K562 (cell line): ENCODE data around the gene FAM120AOS. TPM values are rescaled to one million over a fixed set of nuclear protein-coding genes. Genes with fewer than 3 reads are reported as not detected.

ENCODE experiments used
- HMG20B ChIP-seq: fragments of 250-450 bp; sonication (Bioruptor Pico); IDR thresholded peaks from 2 replicates; pipeline ENCODE4 v1.5.0; 2021; ENCODE audit warnings: mild to moderate bottlenecking
- NFE2 ChIP-seq: IDR thresholded peaks from 2 replicates; pipeline ENCODE4 v1.6.1; 2014; ENCODE audit warnings: antibody characterized with exemption, low read depth
- POLR3A ChIP-seq: IDR thresholded peaks from 2 replicates; pipeline ENCODE4 v1.6.1; 2011; ENCODE audit warnings: borderline replicate concordance, mild to moderate bottlenecking, moderate library complexity; ENCODE audit not compliant: insufficient read length, insufficient read depth; ENCODE audit errors: extremely low read depth
- RAD51 ChIP-seq: fragments of 450-650 bp; IDR thresholded peaks from 2 replicates; pipeline ENCODE4 v1.7.1; 2016; ENCODE audit warnings: low read depth, mild to moderate bottlenecking, borderline replicate concordance
- RBM39 ChIP-seq: fragments of 200-400 bp; formaldehyde crosslinking; optimal IDR thresholded peaks from 2 replicates; pipeline ENCODE3; 2018; ENCODE audit warnings: low read depth, low read length
- STAT5A ChIP-seq: IDR thresholded peaks from 2 replicates; pipeline ENCODE4 v1.6.1; 2012; ENCODE audit warnings: low read length, inconsistent platforms, borderline replicate concordance
- WHSC1 ChIP-seq: IDR thresholded peaks from one replicate; pipeline ENCODE4 v1.6.1; 2012; ENCODE audit warnings: low read length, control low read depth, inconsistent platforms
- YY1 ChIP-seq, 3 experiments: IDR thresholded peaks; 2 replicates each; pipeline ENCODE4 v1.6.1; 2011; ENCODE audit warnings: low read length in 2 of 3, mild to moderate bottlenecking in 2 of 3, moderate library complexity in 2 of 3, borderline replicate concordance in 1 of 3, control low read depth in 1 of 3, low read depth in 1 of 3; ENCODE audit not compliant: insufficient read depth in 3 of 3, insufficient replicate concordance in 2 of 3, control insufficient read depth in 1 of 3, insufficient read length in 1 of 3; ENCODE audit errors: extremely low read depth in 1 of 3
- ZNF224 ChIP-seq: sonication (generic); formaldehyde crosslinking; IDR thresholded peaks from 2 replicates; pipeline ENCODE4 v1.8.0; 2022; ENCODE audit warnings: mild to moderate bottlenecking, missing genetic modification reagents
- polyA plus RNA-seq, 8 experiments: library from polyadenylated mRNA; depleted of rRNA in 4 of 8; stranded (reverse) in 5 of 8; unstranded in 3 of 8; fragments of >200 nt; fragmentation: Nextera tagmentation in 2 of 8; fragmentation: Illumina TruSeq in 1 of 8; extraction: Ambion mirVana in 2 of 8; extraction: Trizol in 1 of 8; gene quantifications; 2 replicates each; pipeline versions ENCODE4 v1.2.1 to v1.2.3, GENCODE V29; 2011 to 2014; ENCODE audit warnings: inconsistent platforms in 1 of 8, missing spikeins in 1 of 8
- total RNA-seq, 7 experiments: library from RNA; depleted of rRNA in 6 of 7; stranded (reverse); fragments of >200 nt in 6 of 7; fragmentation: Illumina TruSeq in 2 of 7; extraction: Trizol in 2 of 7; gene quantifications; 2 replicates each; pipeline versions ENCODE4 v1.2.1 to v1.2.3, GENCODE V29; 2011 to 2021; ENCODE audit warnings: low replicate concordance in 1 of 7
- TF ChIP-seq, protein P1 (sequence below): sonication (generic); formaldehyde crosslinking; IDR thresholded peaks from 2 replicates; pipeline ENCODE4 v1.8.1; 2023; ENCODE audit warnings: mild to moderate bottlenecking, missing genetic modification reagents, moderate library complexity
- TF ChIP-seq, protein P2 (sequence below): fragments of 250-450 bp; sonication (Bioruptor Pico); IDR thresholded peaks from 2 replicates; pipeline ENCODE4 v1.8.0; 2022; ENCODE audit warnings: inconsistent platforms, mild to moderate bottlenecking, moderate library complexity, borderline replicate concordance
- TF ChIP-seq, protein P3 (sequence below): fragments of 250-450 bp; sonication (Bioruptor Pico); IDR thresholded peaks from 2 replicates; pipeline ENCODE4 v1.5.0; 2020; ENCODE audit warnings: mild to moderate bottlenecking, borderline replicate concordance
- TF ChIP-seq, protein P4 (sequence below): fragments of 200-400 bp; formaldehyde crosslinking; IDR thresholded peaks from 2 replicates; pipeline ENCODE4 v1.6.1; 2017; ENCODE audit warnings: mild to moderate bottlenecking, low read depth, low read length, moderate library complexity

Gene FAM120AOS
- total and polyA plus RNA-seq, 9 of the 15 experiments (the other 6 are each of a cell fraction or from before 2014, with no cell fraction given) = 18.8 to 53.4 (median 41.4) TPM

DNA sequence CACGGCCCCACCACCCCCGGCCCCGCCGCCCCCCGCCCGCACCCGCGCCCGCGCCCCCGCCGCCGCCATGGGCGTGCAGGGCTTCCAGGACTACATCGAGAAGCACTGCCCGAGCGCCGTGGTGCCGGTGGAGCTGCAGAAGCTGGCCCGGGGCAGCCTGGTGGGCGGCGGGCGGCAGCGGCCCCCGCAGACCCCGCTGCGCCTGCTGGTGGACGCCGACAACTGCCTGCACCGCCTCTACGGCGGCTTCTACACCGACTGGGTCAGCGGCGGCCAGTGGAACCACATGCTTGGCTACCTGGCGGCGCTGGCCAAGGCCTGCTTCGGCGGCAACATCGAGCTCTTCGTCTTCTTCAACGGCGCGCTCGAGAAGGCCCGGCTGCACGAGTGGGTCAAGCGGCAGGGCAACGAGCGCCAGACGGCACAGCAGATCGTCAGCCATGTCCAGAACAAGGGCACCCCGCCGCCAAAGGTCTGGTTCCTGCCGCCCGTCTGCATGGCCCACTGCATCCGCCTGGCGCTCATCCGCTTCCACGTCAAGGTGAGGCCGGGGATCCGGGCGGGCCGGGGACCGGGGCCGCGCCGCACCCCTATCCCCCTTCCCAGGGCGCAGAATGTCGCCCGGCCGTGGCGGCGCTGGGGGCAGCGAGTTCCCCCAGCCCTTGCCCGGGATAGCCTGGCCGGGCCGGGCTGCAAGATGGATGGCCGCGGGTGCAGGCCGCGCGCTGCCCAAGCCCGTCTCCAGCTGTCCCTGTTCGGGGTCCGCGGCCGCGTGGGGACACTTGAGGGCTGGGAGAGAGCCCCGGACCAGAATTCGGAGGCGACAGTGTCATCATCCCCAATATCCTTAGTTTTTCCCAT lies 1.3 kb downstream of the FAM120AOS start (continued):
- TF ChIP-seq, protein P1, sequence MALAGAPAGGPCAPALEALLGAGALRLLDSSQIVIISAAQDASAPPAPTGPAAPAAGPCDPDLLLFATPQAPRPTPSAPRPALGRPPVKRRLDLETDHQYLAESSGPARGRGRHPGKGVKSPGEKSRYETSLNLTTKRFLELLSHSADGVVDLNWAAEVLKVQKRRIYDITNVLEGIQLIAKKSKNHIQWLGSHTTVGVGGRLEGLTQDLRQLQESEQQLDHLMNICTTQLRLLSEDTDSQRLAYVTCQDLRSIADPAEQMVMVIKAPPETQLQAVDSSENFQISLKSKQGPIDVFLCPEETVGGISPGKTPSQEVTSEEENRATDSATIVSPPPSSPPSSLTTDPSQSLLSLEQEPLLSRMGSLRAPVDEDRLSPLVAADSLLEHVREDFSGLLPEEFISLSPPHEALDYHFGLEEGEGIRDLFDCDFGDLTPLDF (CRISPR knock-in tag) = 0 out of 2 replicates have a peak, but pooled peaks have one; percentile 39
- TF ChIP-seq NFE2 (no peak), RAD51 (no peak), WHSC1 (no peak), STAT5A (no peak), YY1 (IDR thresholded peaks at IDR 0.05; ENCODE audit: borderline replicate concordance in 1 of 3, control insufficient read depth in 1 of 3, extremely low read depth in 1 of 3, insufficient read depth in 3 of 3, insufficient read length in 1 of 3, insufficient replicate concordance in 2 of 3, low read depth in 1 of 3, low read length in 2 of 3) (peak in 2 of 3 experiments; percentile 42 to 48), ZNF224 (CRISPR knock-in tag) (no peak), POLR3A (no peak), RBM39 (no peak), HMG20B (CRISPR knock-in tag) (no peak)
- TF ChIP-seq, protein P2, sequence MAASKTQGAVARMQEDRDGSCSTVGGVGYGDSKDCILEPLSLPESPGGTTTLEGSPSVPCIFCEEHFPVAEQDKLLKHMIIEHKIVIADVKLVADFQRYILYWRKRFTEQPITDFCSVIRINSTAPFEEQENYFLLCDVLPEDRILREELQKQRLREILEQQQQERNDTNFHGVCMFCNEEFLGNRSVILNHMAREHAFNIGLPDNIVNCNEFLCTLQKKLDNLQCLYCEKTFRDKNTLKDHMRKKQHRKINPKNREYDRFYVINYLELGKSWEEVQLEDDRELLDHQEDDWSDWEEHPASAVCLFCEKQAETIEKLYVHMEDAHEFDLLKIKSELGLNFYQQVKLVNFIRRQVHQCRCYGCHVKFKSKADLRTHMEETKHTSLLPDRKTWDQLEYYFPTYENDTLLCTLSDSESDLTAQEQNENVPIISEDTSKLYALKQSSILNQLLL (CRISPR knock-in tag) = no peak
- TF ChIP-seq, protein P3, sequence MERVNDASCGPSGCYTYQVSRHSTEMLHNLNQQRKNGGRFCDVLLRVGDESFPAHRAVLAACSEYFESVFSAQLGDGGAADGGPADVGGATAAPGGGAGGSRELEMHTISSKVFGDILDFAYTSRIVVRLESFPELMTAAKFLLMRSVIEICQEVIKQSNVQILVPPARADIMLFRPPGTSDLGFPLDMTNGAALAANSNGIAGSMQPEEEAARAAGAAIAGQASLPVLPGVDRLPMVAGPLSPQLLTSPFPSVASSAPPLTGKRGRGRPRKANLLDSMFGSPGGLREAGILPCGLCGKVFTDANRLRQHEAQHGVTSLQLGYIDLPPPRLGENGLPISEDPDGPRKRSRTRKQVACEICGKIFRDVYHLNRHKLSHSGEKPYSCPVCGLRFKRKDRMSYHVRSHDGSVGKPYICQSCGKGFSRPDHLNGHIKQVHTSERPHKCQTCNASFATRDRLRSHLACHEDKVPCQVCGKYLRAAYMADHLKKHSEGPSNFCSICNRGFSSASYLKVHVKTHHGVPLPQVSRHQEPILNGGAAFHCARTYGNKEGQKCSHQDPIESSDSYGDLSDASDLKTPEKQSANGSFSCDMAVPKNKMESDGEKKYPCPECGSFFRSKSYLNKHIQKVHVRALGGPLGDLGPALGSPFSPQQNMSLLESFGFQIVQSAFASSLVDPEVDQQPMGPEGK (CRISPR knock-in tag) = no peak
- TF ChIP-seq, protein P4, sequence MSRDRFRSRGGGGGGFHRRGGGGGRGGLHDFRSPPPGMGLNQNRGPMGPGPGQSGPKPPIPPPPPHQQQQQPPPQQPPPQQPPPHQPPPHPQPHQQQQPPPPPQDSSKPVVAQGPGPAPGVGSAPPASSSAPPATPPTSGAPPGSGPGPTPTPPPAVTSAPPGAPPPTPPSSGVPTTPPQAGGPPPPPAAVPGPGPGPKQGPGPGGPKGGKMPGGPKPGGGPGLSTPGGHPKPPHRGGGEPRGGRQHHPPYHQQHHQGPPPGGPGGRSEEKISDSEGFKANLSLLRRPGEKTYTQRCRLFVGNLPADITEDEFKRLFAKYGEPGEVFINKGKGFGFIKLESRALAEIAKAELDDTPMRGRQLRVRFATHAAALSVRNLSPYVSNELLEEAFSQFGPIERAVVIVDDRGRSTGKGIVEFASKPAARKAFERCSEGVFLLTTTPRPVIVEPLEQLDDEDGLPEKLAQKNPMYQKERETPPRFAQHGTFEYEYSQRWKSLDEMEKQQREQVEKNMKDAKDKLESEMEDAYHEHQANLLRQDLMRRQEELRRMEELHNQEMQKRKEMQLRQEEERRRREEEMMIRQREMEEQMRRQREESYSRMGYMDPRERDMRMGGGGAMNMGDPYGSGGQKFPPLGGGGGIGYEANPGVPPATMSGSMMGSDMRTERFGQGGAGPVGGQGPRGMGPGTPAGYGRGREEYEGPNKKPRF = no peak
